ENCODE data around the gene VAV1. TPM values are rescaled to one million over a fixed set of nuclear protein-coding genes. Genes with fewer than 3 reads are reported as not detected.

The VAV1 gene
- total and polyA plus RNA-seq, 10 of the 15 experiments (the other 5 are each of a cell fraction or from before 2014, with no cell fraction given) = 1.6 to 76.8 (median 40.7) TPM

GRCh38 chr19:6812612-6813011 is 40.1 kb downstream of the VAV1 start:
- WGBS (ENCODE audit: insufficient coverage, insufficient replicate concordance, low lambda C conversion rate, missing lambda C conversion rate) = 93% methylated on average over 2 of the region's 2 CpGs
- H3K4me3 ChIP-seq = no peak overlapping the region
- FAIRE-seq (no peak), ATAC-seq (no peak), DNase-seq (ENCODE audit: low read depth, low spot score) (no peak)
- RAD21 ChIA-PET (ENCODE audit: unreplicated experiment) = interaction anchor here (1.0 kb wide), 1 partner anchor 296 kb away, joined by 3 read pairs; no protein-coding TSS in a partner anchor
- H3K9me3 ChIP-seq (replicated peaks; ENCODE audit: control insufficient read depth, insufficient read depth, low read length) = peaks cover 4% of the 10 kb centered on the region
- H2AFZ ChIP-seq (ENCODE audit: control insufficient read depth, low read depth, low read length) = no peak overlapping the region
- POLR2A ChIA-PET = interaction anchor here (1.5 to 2.0 kb wide), 2 partner anchors 9 to 15 kb away, joined by 3 to 11 read pairs; no protein-coding TSS in a partner anchor
- H3K4me1 ChIP-seq (ENCODE audit: control insufficient read depth, insufficient read depth, low read length) = no peaks in the 10 kb centered on the region
- no peaks in the 10 kb centered on the region for H4K20me1 ChIP-seq (ENCODE audit: control insufficient read depth, insufficient read depth)
- SMC1A ChIA-PET (ENCODE audit: uncharacterized antibody, unreplicated experiment) = interaction anchor here (1.0 to 1.6 kb wide), 4 partner anchors 9 to 49 kb away, joined by 3 to 5 read pairs (median 3); no protein-coding TSS in a partner anchor
- no peak for TF ChIP-seq IRF5 (IDR thresholded peaks at IDR 0.05; ENCODE audit: borderline replicate concordance)
- no peak for TF ChIP-seq ZNF207 (IDR thresholded peaks at IDR 0.05; ENCODE audit: borderline replicate concordance)
- TF ChIP-seq E2F4 (IDR thresholded peaks at IDR 0.05; ENCODE audit: low read depth, low read length) = no peak
- H3K79me2 ChIP-seq (ENCODE audit: control insufficient read depth, insufficient read depth, low read length) = peaks cover 34% of the 10 kb centered on the region
- BruUV-seq (replicated peaks) = TSS peak; percentile 18
- H3K9ac ChIP-seq (ENCODE audit: control insufficient read depth, insufficient read depth, low read length) = no peak overlapping the region
- CTCF ChIA-PET = interaction anchor here (1.0 kb wide), 1 partner anchor 9 kb away, joined by 3 read pairs; no protein-coding TSS in a partner anchor
- in situ Hi-C loops (cut with MboI) (no loop called here), intact Hi-C loops (cut with micrococcal nuclease; ENCODE audit: unreplicated experiment) (no loop called here)
- H3K27ac ChIP-seq (ENCODE audit: control insufficient read depth, insufficient read depth) = no peak overlapping the region
- H3K4me2 ChIP-seq (ENCODE audit: control insufficient read depth, insufficient read depth) = no peak overlapping the region
- no peaks in the 10 kb centered on the region for H3K27me3 ChIP-seq (replicated peaks in 1 of 2; ENCODE audit: control insufficient read depth in 2 of 2, insufficient read depth in 2 of 2, low read length in 1 of 2)
- peaks cover 7 to 14% of the 10 kb centered on the region in 2 experiments for H3K36me3 ChIP-seq (ENCODE audit: control insufficient read depth in 2 of 2, insufficient read depth in 2 of 2, low read length in 1 of 2)

Data from GM12878 (cell line).